HG03565 (cell line): Measurements from ENCODE around the gene OSTM1.

Source experiments
- ATAC-seq: cut with Tn5 transposase; IDR thresholded peaks from one replicate; pipeline ENCODE4 v1.9.1; 2021; ENCODE audit warnings: mild to moderate bottlenecking, moderate library complexity; ENCODE audit not compliant: unreplicated experiment

OSTM1 gene

DNA sequence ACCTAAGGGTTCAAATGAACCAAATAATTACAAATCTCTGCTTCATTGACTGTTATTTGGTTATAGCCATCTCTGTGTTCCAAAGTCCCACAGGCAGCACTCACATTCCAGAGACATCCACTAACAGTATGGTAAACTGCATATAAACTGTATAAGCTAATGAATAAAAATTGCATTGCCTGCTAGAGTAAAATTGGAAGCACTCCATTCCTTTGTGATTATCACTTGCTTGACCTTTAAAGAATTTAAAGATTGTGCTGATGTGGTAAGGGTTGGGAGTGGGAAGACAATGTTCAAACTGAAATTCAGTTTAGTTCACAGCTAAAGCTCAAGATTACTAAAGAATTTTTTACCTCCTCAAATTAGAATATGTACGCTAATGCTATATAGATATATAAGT, 31.0 kb upstream of the OSTM1 start:
- no peak for ATAC-seq

DNA sequence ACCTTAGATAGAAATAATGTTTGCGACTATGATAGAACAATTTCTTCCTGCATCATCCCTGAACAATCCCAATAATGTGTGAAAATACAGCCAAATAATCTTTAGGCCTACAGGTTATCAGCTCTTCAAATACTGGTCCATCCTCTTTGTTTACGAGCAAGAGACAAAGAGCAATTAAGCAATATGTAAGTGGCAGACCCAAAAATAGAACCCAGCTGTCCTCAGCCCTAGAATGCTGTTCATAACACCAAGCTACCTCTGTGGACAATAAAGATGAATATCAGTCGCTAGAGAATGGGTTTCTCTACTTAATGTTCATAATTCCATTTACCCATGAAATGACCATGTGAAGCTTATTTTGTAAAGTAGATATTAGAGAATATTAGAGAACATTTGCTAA, 28.4 kb upstream of the OSTM1 start:
- ATAC-seq, result no peak

DNA sequence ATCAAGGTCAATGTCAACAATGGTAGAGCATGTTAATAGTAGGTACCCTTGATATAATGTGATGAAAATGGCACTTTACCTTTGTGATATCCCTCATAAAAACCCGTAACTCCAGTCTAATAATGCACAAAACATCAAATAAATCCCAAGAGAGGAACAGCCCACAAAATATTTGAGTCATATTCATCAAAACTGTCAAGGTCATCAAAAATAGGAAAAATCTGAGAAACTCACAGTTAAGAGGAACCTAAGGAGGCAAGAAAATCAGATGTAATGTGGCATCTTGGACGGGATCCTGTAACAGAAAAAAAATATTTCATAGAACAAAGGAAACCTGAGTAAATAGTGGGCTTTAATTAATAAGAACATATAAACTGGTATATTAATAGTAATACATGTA, 25.5 kb upstream of the OSTM1 start:
- no peak for ATAC-seq

DNA sequence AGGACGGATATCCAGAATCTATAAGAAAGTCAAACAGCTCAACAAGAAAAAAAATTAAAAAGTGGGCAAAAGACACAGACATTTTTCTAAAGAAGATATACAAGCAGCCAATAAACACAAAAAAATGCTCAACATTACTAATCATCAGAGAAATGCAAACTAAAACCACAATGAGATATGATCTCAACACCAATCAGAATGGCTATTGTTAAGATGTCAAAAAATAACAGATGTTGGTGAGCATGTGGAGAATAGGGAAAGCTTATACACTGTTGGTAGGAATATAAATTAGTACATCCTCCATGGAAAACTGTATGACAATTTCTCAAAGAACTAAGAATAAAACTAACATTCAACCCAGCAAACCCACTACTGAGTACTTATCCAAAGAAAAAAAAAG, 23.3 kb upstream of the OSTM1 start:
- ATAC-seq, result no peak

DNA sequence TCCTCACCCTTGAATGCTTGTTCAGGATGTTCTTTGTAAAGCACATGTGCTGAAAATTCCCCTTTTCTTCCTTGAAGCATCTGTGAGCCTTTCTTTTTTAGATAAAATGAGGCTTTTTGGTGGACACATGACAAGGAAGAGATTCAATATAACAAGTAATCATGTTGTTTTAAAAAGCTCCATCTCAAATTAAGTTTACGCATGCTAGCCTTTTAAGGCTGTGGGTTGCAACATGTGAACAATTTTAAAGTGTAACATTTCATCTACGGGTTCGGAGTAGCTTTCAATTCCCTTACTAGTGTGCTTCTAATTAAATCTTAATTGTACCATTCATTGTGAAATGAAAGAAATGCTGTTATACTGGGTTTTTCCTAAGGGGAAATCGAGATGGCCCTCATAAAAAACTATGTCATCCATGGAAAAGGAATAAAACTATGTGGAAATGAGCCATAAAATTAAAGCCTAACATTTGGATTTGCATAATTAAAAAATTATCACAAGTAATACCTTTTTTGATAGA, 19.3 kb upstream of the OSTM1 start:
- ATAC-seq, result no peak

DNA sequence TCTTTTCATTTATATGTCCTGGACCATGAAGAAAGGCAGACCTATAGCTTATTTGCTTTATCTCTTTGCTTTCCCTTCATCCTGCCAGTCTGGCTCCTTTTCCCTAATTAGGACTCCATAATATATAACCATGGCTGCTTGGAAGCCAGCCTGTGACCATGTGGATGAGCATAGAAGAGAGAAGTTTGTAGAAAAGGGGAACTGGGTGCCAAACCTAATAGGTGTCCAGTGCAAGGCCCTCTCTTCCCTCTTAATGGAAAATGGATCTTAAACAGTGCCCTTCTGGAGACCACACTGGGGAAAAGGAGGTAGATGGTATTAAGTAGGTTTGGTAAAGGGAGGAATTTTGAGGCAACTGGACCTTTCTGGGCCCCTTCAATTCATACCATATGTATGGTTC, 16.7 kb upstream of the OSTM1 start:
- ATAC-seq, result no peak

DNA sequence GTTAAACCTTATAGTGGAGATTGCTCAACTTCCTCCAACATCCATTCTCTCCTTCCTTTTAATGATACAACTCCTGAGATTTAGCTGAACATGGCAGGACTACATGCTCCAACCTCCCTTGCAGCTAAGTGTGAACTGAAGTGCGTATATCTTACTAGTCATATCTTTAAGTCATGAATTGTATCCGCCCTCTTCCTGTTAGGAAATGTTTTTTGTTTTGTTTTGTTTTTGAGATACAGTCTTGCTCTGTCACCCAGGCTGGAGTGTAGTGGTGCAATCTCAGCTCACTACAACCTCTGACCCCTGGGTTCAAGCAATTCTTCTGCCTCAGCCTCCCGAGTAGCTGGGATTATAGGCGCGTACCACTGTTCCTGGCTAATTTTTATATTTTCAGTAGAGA, 8.8 kb upstream of the OSTM1 start:
- ATAC-seq, result no peak

DNA sequence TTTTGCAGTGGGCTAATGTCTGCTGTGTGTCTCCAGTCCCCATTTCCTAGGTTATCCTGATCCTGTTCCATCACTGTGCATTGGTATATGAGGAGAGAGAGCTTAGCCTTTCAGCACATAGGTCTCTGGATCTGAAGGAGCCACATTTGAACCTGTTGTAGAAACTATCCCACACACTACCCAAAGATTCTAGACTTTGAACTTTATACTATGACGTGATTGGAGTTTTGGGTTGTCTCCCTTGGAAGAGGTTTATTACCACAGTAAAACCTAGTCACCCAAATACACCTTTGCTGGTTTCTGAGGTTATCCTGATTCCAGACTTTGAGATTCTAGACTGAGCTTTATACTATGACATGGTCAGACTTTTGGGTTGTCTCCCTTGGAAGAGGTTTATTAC, 8.0 kb upstream of the OSTM1 start:
- no peak for ATAC-seq

DNA sequence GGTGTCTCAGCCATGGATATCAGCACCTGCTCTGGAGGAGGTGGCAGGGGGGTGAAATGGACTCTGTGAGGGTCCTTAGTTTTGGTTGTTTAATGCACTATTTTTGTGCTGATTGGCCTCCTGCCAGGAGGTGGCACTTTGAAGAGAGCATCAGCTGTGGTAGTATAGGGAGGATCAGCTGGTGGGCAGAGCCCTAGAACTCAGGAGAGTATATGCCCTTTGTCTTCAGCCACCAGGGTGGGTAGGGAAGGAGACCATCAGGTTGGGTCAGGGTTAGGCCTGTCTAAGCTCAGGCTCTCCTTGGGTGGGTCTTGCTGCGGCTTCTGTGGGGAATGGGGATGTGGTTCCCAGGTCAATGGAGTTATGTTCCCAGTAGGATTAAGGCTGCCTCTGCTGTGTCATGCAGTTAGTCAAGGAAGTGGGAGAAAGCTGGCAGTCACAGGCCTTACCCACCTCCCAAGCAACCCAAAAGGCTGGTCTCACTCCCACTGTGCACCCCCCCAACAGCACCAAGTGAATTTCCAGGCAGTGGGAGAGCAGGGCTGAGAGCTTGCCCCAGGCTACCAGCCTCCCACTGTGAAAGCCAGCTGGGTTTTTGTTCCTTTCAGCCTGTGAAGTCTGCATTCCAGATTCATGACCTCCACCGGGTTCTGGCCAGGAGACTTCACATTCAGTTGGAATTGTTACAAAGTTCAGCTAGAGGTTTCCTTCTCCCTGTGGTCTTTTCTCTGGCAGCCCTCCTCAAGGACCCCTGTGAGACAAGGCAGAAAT, 5.7 kb upstream of the OSTM1 start:
- no peak for ATAC-seq

DNA sequence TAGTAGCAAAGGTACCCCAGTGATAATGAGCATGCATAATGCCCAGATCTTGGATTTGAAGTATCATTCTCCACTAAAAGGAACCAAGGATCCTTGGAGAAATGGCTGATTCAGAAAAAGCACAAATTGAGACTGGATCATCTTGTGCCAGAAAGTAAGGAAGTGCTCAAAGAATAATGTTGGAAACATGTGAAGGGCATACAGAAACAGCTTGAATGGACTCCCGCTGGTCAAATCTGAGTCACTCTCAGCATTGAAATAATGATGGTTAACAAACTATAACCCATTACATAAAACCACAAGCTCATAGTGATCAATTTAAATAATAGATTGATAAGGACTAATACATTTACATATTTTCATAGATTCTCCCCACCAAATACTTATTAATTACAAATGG, 3.6 kb upstream of the OSTM1 start:
- no peak for ATAC-seq

DNA sequence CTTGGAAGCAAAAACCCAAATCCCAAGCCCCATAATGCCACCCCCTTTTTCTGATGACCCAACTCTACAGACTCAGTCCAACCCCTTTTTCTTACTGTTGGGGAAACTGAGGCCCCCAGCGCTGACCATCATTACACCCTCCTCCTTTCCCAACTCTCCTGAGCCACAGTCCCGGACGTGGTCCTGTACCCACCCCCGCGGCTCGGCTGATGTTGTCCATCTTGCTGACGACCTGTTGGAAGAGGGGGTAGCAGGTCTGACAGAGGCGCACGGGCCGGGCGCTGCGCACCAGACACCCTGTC, 533 bp downstream of the OSTM1 start:
- ATAC-seq, result no peak

DNA sequence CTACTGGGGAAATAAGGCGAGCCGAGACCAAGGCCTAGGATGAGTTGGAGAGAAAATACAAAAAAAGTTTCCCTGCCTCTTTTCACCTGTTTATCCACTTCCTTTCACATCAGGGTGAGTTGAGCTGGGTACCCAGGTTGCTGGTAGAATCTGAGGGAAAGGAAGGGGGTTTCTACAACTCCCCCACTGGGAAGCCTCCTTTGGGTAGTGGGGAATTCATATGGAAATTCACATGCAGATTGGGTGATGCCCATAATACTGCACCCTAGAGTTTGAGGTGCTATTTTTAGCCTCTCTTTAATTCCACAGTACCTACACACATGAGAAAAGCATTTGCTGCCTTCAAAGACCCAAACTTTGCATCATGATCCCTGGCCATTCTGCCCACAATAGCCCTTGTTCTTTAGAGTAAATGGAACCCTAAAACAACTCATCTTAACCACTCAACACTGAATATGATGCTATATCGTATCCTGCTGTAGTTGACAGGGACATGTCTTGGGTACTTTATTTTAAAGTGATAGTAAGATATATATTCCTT, 2.7 kb downstream of the OSTM1 start:
- ATAC-seq, result no peak

DNA sequence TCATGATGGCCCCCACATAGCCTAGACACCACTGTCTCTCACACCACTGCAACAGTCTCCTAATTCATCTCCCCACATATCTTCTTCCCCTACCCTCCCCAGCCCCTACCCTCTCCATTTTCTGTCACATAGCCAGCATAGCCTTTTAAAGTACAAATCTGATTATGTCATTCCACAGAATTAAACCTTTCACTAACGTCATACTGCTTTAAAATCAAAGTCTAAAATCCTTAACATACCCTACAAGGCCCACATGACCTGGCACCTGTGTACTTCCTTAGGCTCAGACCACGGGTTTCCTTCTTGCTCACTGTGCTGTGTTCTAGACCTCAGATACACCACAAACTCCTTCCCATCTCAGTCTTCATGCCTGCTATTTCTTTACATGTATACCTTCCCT, 5.9 kb downstream of the OSTM1 start:
- peak; percentile 71 for ATAC-seq

DNA sequence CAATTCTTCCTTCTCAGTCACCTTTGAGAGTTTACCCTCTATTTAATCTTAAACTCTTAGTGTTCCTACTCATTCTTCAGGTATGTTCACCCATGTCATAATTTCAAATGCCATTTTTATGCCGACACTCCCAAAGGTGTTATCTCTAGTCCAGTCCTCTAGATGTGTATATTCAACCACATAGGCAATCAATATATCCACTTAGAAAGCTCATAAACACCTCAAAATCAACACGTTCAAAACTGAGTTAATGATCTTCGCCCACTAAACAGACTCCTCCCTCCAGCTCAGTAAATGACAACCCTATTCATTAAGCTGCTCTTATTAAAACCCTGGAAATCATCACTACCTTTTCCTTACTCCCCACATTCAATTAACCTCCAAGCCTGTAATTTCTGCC, 6.4 kb downstream of the OSTM1 start:
- no peak for ATAC-seq

DNA sequence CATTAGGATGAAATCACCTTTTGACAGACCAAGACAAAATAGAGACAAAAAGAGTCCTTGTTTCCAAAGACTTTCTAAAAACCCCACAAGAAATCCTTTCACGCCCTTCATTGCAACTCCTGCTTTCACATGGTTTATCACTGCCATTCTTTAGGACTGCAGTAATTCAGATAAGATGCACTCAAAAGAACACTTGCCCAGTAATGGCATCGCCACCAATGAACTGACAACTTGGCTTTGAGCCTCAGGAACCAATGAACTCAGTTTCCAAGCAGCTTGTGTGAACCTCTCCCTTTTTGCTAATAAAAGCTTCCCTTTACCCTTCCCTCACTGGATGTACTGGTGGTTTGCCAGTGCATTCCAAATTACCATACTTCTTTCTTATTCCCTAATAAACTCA, 21.8 kb downstream of the OSTM1 start:
- ATAC-seq, result no peak

DNA sequence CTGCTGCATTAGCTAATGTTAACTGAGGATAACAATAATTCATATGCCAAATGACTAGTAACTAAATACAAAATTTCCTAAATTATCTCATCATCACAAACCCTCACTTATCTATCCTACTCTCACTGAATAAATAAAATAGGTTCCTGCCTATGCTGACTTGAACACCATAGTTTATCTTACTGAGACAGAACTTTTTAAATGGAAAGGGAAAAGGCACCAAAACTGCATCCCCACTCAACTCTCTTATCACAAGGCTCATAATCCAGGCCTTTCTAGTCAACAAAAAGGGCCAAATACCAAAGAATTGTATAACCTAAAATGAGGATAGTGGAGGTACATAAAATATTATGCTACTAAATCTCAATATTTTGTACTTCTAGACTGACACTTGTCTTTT, 23.1 kb downstream of the OSTM1 start:
- no peak for ATAC-seq

DNA sequence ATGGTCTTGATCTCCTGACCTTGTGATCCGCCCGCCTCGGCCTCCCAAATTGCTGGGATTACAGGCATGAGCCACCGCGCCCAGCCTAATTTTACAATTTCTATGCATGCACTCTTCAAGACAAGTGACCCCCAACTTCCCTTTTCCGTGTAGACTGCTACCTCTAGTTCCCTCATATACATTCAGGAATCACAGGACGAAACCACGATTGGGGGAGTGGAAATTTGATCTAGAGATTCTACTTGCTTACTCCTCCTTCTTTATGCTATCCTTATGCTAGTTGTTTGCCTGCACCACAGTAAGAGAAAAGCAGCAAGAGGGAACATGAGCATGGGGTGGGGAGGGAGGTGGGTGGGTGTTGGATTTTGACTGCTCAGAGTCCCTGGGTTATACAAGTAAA, 34.9 kb downstream of the OSTM1 start:
- no peak for ATAC-seq

DNA sequence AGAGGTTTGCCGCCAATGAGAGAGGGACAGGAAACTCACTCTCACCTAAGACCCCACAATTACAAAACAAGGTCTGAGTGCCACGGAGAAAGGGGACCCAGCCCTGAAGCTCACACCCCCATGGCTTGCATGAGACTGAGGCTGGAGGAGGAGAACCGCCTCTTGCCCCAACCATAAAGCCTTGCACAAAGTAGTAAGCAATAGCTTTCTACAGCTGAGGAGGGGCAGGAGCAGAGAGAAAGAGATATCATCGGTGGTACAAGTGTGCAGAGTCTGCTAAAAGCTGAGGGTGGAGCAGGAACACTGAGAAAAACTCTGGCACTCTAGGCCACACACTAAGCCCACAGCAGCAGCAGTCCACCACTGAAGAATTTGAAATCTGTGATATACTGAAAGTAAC, 37.7 kb downstream of the OSTM1 start:
- ATAC-seq, result no peak

DNA sequence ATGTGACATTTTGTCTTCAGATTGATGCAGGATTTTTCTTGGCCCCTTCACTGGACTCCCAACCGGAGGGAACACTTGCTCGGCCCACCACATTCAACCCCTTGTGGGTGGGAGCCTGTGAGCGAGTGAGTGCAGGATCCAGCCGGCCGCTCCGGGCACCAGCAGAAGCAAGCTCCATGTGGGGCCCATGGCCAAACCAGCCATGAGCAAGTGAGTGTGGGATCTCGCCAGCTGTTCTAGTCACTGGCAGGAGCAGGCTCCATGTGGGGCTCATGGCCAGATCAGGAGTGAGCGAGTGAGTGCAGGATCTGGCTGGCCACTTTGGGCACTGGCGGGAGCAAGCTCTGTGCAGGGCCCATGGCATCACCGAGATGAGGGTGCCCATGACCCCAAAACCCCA, 42.6 kb downstream of the OSTM1 start:
- no peak for ATAC-seq

DNA sequence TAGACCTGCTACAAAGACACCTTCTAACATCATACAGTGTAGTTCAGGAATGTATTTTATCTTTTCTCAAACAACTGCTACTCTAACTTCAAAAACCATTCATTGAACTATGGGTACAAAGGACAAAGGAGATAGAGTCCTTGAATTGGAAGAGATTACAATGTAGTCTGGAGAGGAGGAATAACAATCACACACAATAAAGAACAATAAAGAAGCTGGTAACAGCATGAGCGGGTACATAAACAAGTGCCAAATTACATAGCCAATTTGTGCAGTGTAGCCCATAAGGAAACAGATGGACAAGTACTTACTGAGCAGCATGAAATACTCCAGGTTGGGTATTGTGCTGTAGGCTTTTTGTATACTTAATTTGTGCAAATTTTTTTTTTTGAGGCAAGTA, 44.3 kb downstream of the OSTM1 start:
- no peak for ATAC-seq

DNA sequence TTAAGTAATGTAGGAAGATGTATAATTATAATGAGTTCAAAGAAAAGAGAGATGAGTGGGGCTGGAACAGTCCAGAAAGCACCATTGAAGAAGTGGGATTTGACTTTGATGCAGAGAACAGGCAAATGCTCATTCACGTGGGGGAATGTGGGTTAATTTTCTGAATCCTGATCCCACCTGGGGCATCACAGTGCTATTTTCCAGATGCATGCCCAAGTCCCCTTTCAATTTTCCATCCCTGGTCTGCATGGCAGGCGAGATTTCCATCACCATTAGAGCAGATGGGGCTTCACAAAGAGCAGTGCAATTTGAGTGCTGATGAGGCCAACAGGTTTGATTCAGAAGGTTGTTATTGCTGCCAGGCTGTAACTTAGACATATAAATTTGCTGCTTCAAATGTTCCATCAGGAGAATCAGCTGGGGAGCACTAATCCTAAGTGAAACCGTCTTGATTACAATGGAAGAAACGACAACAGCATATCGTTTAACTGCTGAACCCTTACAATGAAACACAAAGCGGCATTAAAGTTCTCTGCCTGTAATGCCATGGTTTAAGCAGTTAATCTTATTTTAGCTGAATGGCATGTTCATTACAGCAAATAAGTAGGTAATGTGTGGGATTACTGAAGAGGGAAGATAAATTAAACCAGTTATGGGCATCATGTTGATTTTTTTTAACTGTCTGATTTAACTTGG, 45.2 kb downstream of the OSTM1 start:
- no peak for ATAC-seq

DNA sequence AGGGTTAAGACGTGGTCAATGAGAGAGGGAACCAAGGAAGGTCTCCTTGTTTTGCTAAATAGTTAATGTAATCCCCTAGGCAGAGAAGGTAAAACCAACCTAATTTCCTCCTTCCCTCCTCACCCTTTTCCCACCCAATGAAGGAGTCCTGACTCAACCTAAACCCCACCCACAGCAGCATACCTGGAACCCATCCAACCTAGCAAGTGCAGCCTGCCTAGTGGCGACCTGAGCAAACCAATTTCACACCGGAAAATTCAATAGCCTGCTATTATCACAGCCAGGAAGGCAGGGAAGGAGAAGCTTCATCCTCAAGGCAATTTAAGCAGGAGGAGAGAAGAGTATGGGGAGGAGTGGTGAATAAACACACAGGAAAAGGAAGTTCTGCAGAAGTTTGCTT, 46.9 kb downstream of the OSTM1 start:
- ATAC-seq, result no peak

DNA sequence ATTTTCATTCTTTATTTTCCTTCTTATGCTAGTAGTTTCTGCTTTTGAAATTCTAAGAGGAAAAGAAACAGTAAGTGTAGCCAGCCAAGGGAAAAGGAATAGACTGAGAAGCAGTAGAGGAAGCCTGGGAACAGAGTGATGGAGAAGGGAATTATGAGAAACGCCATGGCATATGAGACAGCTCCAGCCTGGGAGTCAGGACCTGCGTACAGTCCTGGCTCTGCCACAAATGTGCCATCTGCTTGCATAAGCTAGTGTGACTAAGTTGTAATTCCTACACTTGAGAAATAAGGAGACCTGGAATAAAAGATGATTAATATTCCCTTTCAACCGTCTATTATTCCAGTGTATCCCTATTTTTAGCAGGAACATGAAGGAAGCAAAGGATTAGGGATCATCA, 47.5 kb downstream of the OSTM1 start:
- ATAC-seq, result no peak
